Neural progenitor cell (in vitro differentiated cells): ENCODE measurements around the gene CHRNB4.

Experiments used
- CTCF ChIP-seq: fragments of 200-600 bp; sonication (generic); IDR thresholded peaks from 2 replicates; pipeline ENCODE4 v1.5.1; 2017; ENCODE audit warnings: antibody characterized with exemption, mild to moderate bottlenecking
- EZH2 ChIP-seq: fragments of 200-600 bp; sonication (generic); IDR thresholded peaks from 2 replicates; pipeline ENCODE4 v1.6.1; 2017; ENCODE audit warnings: antibody characterized with exemption, mild to moderate bottlenecking, moderate library complexity
- EZH2phosphoT487 ChIP-seq: fragments of 200-600 bp; sonication (generic); IDR thresholded peaks from 2 replicates; pipeline ENCODE4 v1.6.1; 2017; ENCODE audit warnings: antibody characterized with exemption

GRCh38 chr15:78604420-78604819, 36.6 kb downstream of the CHRNB4 start:
- TF ChIP-seq CTCF (no peak), EZH2 (no peak), EZH2phosphoT487 (no peak)
